ENCODE results near the gene ISCA2.

ISCA2 gene

GRCh38 chr14:74503938-74504335, 10.4 kb downstream of the ISCA2 start:
- Histone ChIP-seq H3K9ac (ENCODE audit: low read length) (no peak overlapping the region), H3K27ac (ENCODE audit: low read length) (no peak overlapping the region), H3K4me1 (ENCODE audit: control insufficient read depth, low read depth, low read length) (peaks cover 25% of the 10 kb centered on the region), H3K27me3 (ENCODE audit: control insufficient read depth, insufficient read depth, low read length) (no peaks in the 10 kb centered on the region), H3K4me3 (ENCODE audit: low read length) (no peak overlapping the region), H3K36me3 (ENCODE audit: control insufficient read depth, low read depth, low read length) (no peaks in the 10 kb centered on the region), H3K9me3 (ENCODE audit: control insufficient read depth, low read depth, low read length) (no peaks in the 10 kb centered on the region)

GRCh38 chr14:74504412-74504811, 10.8 kb downstream of the ISCA2 start:
- Histone ChIP-seq H3K4me1 (ENCODE audit: control insufficient read depth, low read depth, low read length) (peaks cover 28% of the 10 kb centered on the region), H3K9me3 (ENCODE audit: control insufficient read depth, low read depth, low read length) (no peaks in the 10 kb centered on the region), H3K4me3 (ENCODE audit: low read length) (no peak overlapping the region), H3K27ac (ENCODE audit: low read length) (no peak overlapping the region), H3K27me3 (ENCODE audit: control insufficient read depth, insufficient read depth, low read length) (no peaks in the 10 kb centered on the region), H3K36me3 (ENCODE audit: control insufficient read depth, low read depth, low read length) (no peaks in the 10 kb centered on the region), H3K9ac (ENCODE audit: low read length) (no peak overlapping the region)

GRCh38 chr14:74504874-74505720, 11.5 kb downstream of the ISCA2 start:
- no peaks in the 10 kb centered on the region for H3K27me3 ChIP-seq (ENCODE audit: control insufficient read depth, insufficient read depth, low read length)
- no peak overlapping the region for H3K27ac ChIP-seq (ENCODE audit: low read length)
- H3K4me1 ChIP-seq (ENCODE audit: control insufficient read depth, low read depth, low read length): peaks cover 29% of the 10 kb centered on the region

GRCh38 chr14:74505831-74506230, 12.3 kb downstream of the ISCA2 start:
- Histone ChIP-seq H3K9me3 (ENCODE audit: control insufficient read depth, low read depth, low read length) (no peaks in the 10 kb centered on the region), H3K36me3 (ENCODE audit: control insufficient read depth, low read depth, low read length) (no peaks in the 10 kb centered on the region), H3K27me3 (ENCODE audit: control insufficient read depth, insufficient read depth, low read length) (no peaks in the 10 kb centered on the region), H3K9ac (ENCODE audit: low read length) (no peak overlapping the region), H3K27ac (ENCODE audit: low read length) (no peak overlapping the region), H3K4me3 (ENCODE audit: low read length) (no peak overlapping the region), H3K4me1 (ENCODE audit: control insufficient read depth, low read depth, low read length) (peaks cover 29% of the 10 kb centered on the region)

More at GRCh38 chr14:74504874-74505720, 11.5 kb downstream of the ISCA2 start:
- Histone ChIP-seq H3K9me3 (ENCODE audit: control insufficient read depth, low read depth, low read length) (no peaks in the 10 kb centered on the region), H3K9ac (ENCODE audit: low read length) (no peak overlapping the region), H3K36me3 (ENCODE audit: control insufficient read depth, low read depth, low read length) (no peaks in the 10 kb centered on the region), H3K4me3 (ENCODE audit: low read length) (no peak overlapping the region)

- no peak overlapping the region for H3K4me3 ChIP-seq (ENCODE audit: low read length)
- no peaks in the 10 kb centered on the region for H3K36me3 ChIP-seq (ENCODE audit: control insufficient read depth, low read depth, low read length)
- H3K9me3 ChIP-seq (ENCODE audit: control insufficient read depth, low read depth, low read length): no peaks in the 10 kb centered on the region
- no peaks in the 10 kb centered on the region for H3K27me3 ChIP-seq (ENCODE audit: control insufficient read depth, insufficient read depth, low read length)
- H3K27ac ChIP-seq (ENCODE audit: low read length): no peak overlapping the region
- H3K9ac ChIP-seq (ENCODE audit: low read length): no peak overlapping the region
- peaks cover 27% of the 10 kb centered on the region for H3K4me1 ChIP-seq (ENCODE audit: control insufficient read depth, low read depth, low read length)
Measured at GRCh38 chr14:74506411-74506851, 12.9 kb downstream of the ISCA2 start.

- no peak overlapping the region for H3K4me3 ChIP-seq (ENCODE audit: low read length)
- H3K36me3 ChIP-seq (ENCODE audit: control insufficient read depth, low read depth, low read length): no peaks in the 10 kb centered on the region
- H3K27ac ChIP-seq (ENCODE audit: low read length): no peak overlapping the region
- peaks cover 20% of the 10 kb centered on the region for H3K4me1 ChIP-seq (ENCODE audit: control insufficient read depth, low read depth, low read length)
- no peaks in the 10 kb centered on the region for H3K9me3 ChIP-seq (ENCODE audit: control insufficient read depth, low read depth, low read length)
- no peak overlapping the region for H3K9ac ChIP-seq (ENCODE audit: low read length)
- no peaks in the 10 kb centered on the region for H3K27me3 ChIP-seq (ENCODE audit: control insufficient read depth, insufficient read depth, low read length)
Measured at GRCh38 chr14:74507085-74507484, 13.5 kb downstream of the ISCA2 start.

- no peaks in the 10 kb centered on the region for H3K9me3 ChIP-seq (ENCODE audit: control insufficient read depth, low read depth, low read length)
- peaks cover 20% of the 10 kb centered on the region for H3K4me1 ChIP-seq (ENCODE audit: control insufficient read depth, low read depth, low read length)
- no peaks in the 10 kb centered on the region for H3K36me3 ChIP-seq (ENCODE audit: control insufficient read depth, low read depth, low read length)
- no peak overlapping the region for H3K4me3 ChIP-seq (ENCODE audit: low read length)
- H3K9ac ChIP-seq (ENCODE audit: low read length): no peak overlapping the region
- H3K27ac ChIP-seq (ENCODE audit: low read length): no peak overlapping the region
- no peaks in the 10 kb centered on the region for H3K27me3 ChIP-seq (ENCODE audit: control insufficient read depth, insufficient read depth, low read length)
Measured at GRCh38 chr14:74507840-74508239, 14.3 kb downstream of the ISCA2 start.

GRCh38 chr14:74508292-74508731, 14.7 kb downstream of the ISCA2 start:
- H3K27me3 ChIP-seq (ENCODE audit: control insufficient read depth, insufficient read depth, low read length): no peaks in the 10 kb centered on the region
- H3K4me3 ChIP-seq (ENCODE audit: low read length): no peak overlapping the region
- H3K9me3 ChIP-seq (ENCODE audit: control insufficient read depth, low read depth, low read length): no peaks in the 10 kb centered on the region
- H3K36me3 ChIP-seq (ENCODE audit: control insufficient read depth, low read depth, low read length): no peaks in the 10 kb centered on the region
- no peak overlapping the region for H3K27ac ChIP-seq (ENCODE audit: low read length)
- H3K9ac ChIP-seq (ENCODE audit: low read length): no peak overlapping the region
- H3K4me1 ChIP-seq (ENCODE audit: control insufficient read depth, low read depth, low read length): peaks cover 20% of the 10 kb centered on the region

GRCh38 chr14:74508844-74509428, 15.4 kb downstream of the ISCA2 start:
- Histone ChIP-seq H3K9ac (ENCODE audit: low read length) (no peak overlapping the region), H3K9me3 (ENCODE audit: control insufficient read depth, low read depth, low read length) (no peaks in the 10 kb centered on the region), H3K4me1 (ENCODE audit: control insufficient read depth, low read depth, low read length) (peaks cover 22% of the 10 kb centered on the region), H3K4me3 (ENCODE audit: low read length) (no peak overlapping the region), H3K27ac (ENCODE audit: low read length) (no peak overlapping the region), H3K27me3 (ENCODE audit: control insufficient read depth, insufficient read depth, low read length) (no peaks in the 10 kb centered on the region), H3K36me3 (ENCODE audit: control insufficient read depth, low read depth, low read length) (no peaks in the 10 kb centered on the region)

- Histone ChIP-seq H3K27me3 (ENCODE audit: control insufficient read depth, insufficient read depth, low read length) (no peaks in the 10 kb centered on the region), H3K36me3 (ENCODE audit: control insufficient read depth, low read depth, low read length) (no peaks in the 10 kb centered on the region), H3K9me3 (ENCODE audit: control insufficient read depth, low read depth, low read length) (no peaks in the 10 kb centered on the region), H3K4me1 (ENCODE audit: control insufficient read depth, low read depth, low read length) (peaks cover 29% of the 10 kb centered on the region), H3K9ac (ENCODE audit: low read length) (no peak overlapping the region), H3K4me3 (ENCODE audit: low read length) (no peak overlapping the region), H3K27ac (ENCODE audit: low read length) (no peak overlapping the region)
Measured at GRCh38 chr14:74509587-74510222, 16.1 kb downstream of the ISCA2 start.

GRCh38 chr14:74510223-74510931, 16.8 kb downstream of the ISCA2 start:
- Histone ChIP-seq H3K9ac (ENCODE audit: low read length) (no peak overlapping the region), H3K9me3 (ENCODE audit: control insufficient read depth, low read depth, low read length) (no peaks in the 10 kb centered on the region), H3K4me1 (ENCODE audit: control insufficient read depth, low read depth, low read length) (peaks cover 32% of the 10 kb centered on the region), H3K27me3 (ENCODE audit: control insufficient read depth, insufficient read depth, low read length) (no peaks in the 10 kb centered on the region), H3K36me3 (ENCODE audit: control insufficient read depth, low read depth, low read length) (no peaks in the 10 kb centered on the region), H3K4me3 (ENCODE audit: low read length) (no peak overlapping the region), H3K27ac (ENCODE audit: low read length) (no peak overlapping the region)
